HepG2 (cell line): Measurements from ENCODE around the gene CYP4V2. TPM values are rescaled to one million over a fixed set of nuclear protein-coding genes. Genes with fewer than 3 reads are reported as not detected.

Experiments
- ARID5B ChIP-seq: IDR thresholded peaks from 2 replicates; pipeline ENCODE4 v1.4.0; 2020; ENCODE audit warnings: mild to moderate bottlenecking, missing genetic modification reagents
- EP300 ChIP-seq, 3 experiments: sonication (generic) in 1 of 3; formaldehyde crosslinking in 1 of 3; IDR thresholded peaks; 2 replicates each; pipeline versions ENCODE4 v1.5.1 to v1.6.1; 2011 to 2020; ENCODE audit warnings: low read depth in 2 of 3, low read length in 2 of 3, borderline replicate concordance in 1 of 3, improper control_type of control experiment in 1 of 3, mild to moderate bottlenecking in 1 of 3, missing genetic modification reagents in 1 of 3, moderate library complexity in 1 of 3
- FOXA1 ChIP-seq, 2 experiments: fragments of 450-650 bp in 1 of 2; sonication (generic) in 1 of 2; formaldehyde crosslinking in 1 of 2; IDR thresholded peaks; 2 replicates each; pipeline versions ENCODE4 v1.4.0 to v1.6.1; 2016 to 2020; ENCODE audit warnings: missing genetic modification reagents in 1 of 2
- GATAD2A ChIP-seq: IDR thresholded peaks from 2 replicates; pipeline ENCODE4 v1.6.1; 2016
- HNF1B ChIP-seq: sonication (generic); formaldehyde crosslinking; IDR thresholded peaks from 2 replicates; pipeline ENCODE4 v1.5.1; 2020; ENCODE audit warnings: mild to moderate bottlenecking, moderate library complexity, missing genetic modification reagents
- IRF2 ChIP-seq: IDR thresholded peaks from 2 replicates; pipeline ENCODE4 v1.6.1; 2018; ENCODE audit warnings: missing genetic modification reagents, missing compliant biosample characterization
- KLF16 ChIP-seq, 2 experiments: sonication (generic) in 1 of 2; formaldehyde crosslinking in 1 of 2; IDR thresholded peaks; 2 replicates each; pipeline versions ENCODE4 v1.6.1 to v1.8.0; 2016 to 2023; ENCODE audit warnings: missing genetic modification reagents in 2 of 2, missing compliant biosample characterization in 1 of 2
- LCORL ChIP-seq, 2 experiments: fragments of 450-650 bp in 1 of 2; sonication (generic) in 1 of 2; formaldehyde crosslinking in 1 of 2; IDR thresholded peaks; 2 replicates each; pipeline versions ENCODE4 v1.5.0 to v1.6.1; 2017 to 2020; ENCODE audit warnings: antibody characterized with exemption in 1 of 2, missing genetic modification reagents in 1 of 2
- MAFK ChIP-seq, 2 experiments: IDR thresholded peaks in 1 of 2; conservative IDR thresholded peaks in 1 of 2; 2 replicates each; pipeline ENCODE4 v1.6.1; 2011; ENCODE audit warnings: improper control_type of control experiment in 2 of 2, low read length in 2 of 2
- MED1 ChIP-seq: sonication (generic); formaldehyde crosslinking; IDR thresholded peaks from 2 replicates; pipeline ENCODE4 v1.4.0; 2020; ENCODE audit warnings: missing genetic modification reagents
- SOX13 ChIP-seq, 3 experiments: fragments of 450-650 bp in 1 of 3; sonication (generic) in 1 of 3; formaldehyde crosslinking in 1 of 3; IDR thresholded peaks in 2 of 3; conservative IDR thresholded peaks in 1 of 3; 2 replicates each; pipeline versions ENCODE4 v1.5.0 to v1.6.1; 2016 to 2020; ENCODE audit warnings: antibody characterized with exemption in 1 of 3, mild to moderate bottlenecking in 1 of 3, missing compliant biosample characterization in 1 of 3, missing genetic modification reagents in 1 of 3, moderate library complexity in 1 of 3
- ZFAT ChIP-seq: sonication (generic); formaldehyde crosslinking; conservative IDR thresholded peaks from 2 replicates; pipeline ENCODE4 v1.8.1; 2023; ENCODE audit warnings: missing genetic modification reagents, inconsistent platforms
- ZFP36 ChIP-seq: fragments of 150-350 bp; IDR thresholded peaks from 2 replicates; pipeline ENCODE4 v1.6.1; 2018; ENCODE audit warnings: borderline replicate concordance, low read length, low read depth; ENCODE audit not compliant: partially characterized antibody
- ZNF761 ChIP-seq: sonication (generic); formaldehyde crosslinking; conservative IDR thresholded peaks from 2 replicates; pipeline ENCODE4 v1.4.0; 2020; ENCODE audit warnings: mild to moderate bottlenecking, missing genetic modification reagents
- ZNF772 ChIP-seq: sonication (generic); formaldehyde crosslinking; IDR thresholded peaks from 2 replicates; pipeline ENCODE4 v1.5.0; 2020; ENCODE audit warnings: mild to moderate bottlenecking, missing genetic modification reagents
- polyA plus RNA-seq, 8 experiments: library from polyadenylated mRNA; depleted of rRNA in 3 of 8; stranded (reverse) in 7 of 8; unstranded in 1 of 8; fragments of >200 nt; fragmentation: Illumina TruSeq in 4 of 8; extraction: Trizol in 4 of 8; gene quantifications; 2 replicates each; pipeline versions ENCODE4 v1.2.1 to v1.2.3, GENCODE V29; 2011 to 2016; ENCODE audit warnings: low read depth in 4 of 8, missing spikeins in 1 of 8, mixed read lengths in 1 of 8; ENCODE audit not compliant: insufficient read depth in 1 of 8
- total RNA-seq, 5 experiments: library from RNA; depleted of rRNA; stranded (reverse); fragments of >200 nt; fragmentation: Illumina TruSeq; extraction: Trizol; gene quantifications; 2 replicates each; pipeline ENCODE4 v1.2.3, GENCODE V29; 2016; ENCODE audit warnings: low read depth in 1 of 5

Gene CYP4V2
- total and polyA plus RNA-seq, 2 of the 13 experiments (the other 11 are each of a cell fraction or from before 2014, with no cell fraction given) = 4.7 to 7.2 TPM

- TF ChIP-seq EP300 (IDR thresholded peaks at IDR 0.05; ENCODE audit: low read depth in 2 of 2, low read length in 2 of 2) (peak in 1 of 2 experiments; percentile 38; a peak in 1 of 4 replicates), EP300 (CRISPR knock-in tag; IDR thresholded peaks at IDR 0.05; ENCODE audit: borderline replicate concordance) (no peak), SOX13 (IDR thresholded peaks at IDR 0.05) (no peak), SOX13 (CRISPR knock-in tag; conservative IDR thresholded peaks at IDR 0.05 in 1 of 2, IDR thresholded peaks at IDR 0.05 in 1 of 2) (peak in 1 of 2 experiments; percentile 31; a peak in 1 of 4 replicates), MED1 (CRISPR knock-in tag) (peak; percentile 44; the same call in 1 of the 2 replicates), LCORL (IDR thresholded peaks at IDR 0.05) (no peak), LCORL (CRISPR knock-in tag; IDR thresholded peaks at IDR 0.05) (peak; percentile 41; the same call in 1 of the 2 replicates), ARID5B (CRISPR knock-in tag) (peak; percentile 75), MAFK (conservative IDR thresholded peaks at IDR 0.05 in 1 of 2, IDR thresholded peaks at IDR 0.05 in 1 of 2; ENCODE audit: low read length in 2 of 2) (peak; percentile 89 to 95), GATAD2A (CRISPR knock-in tag) (peak; percentile 63), ZFAT (CRISPR knock-in tag) (no peak), FOXA1 (IDR thresholded peaks at IDR 0.05) (no peak), FOXA1 (CRISPR knock-in tag; IDR thresholded peaks at IDR 0.05) (peak; percentile 78), IRF2 (CRISPR knock-in tag) (0 out of 2 replicates have a peak, but pooled peaks have one; percentile 23), KLF16 (CRISPR knock-in tag; IDR thresholded peaks at IDR 0.05) (0 out of 4 replicates have a peak, but pooled peaks of 1 of the 2 experiments have one; percentile 43), HNF1B (CRISPR knock-in tag) (peak; percentile 47; the same call in 1 of the 2 replicates), ZFP36 (no peak), ZNF772 (CRISPR knock-in tag) (0 out of 2 replicates have a peak, but pooled peaks have one; percentile 58), ZNF761 (CRISPR knock-in tag) (no peak)
These were observed 35.9 kb downstream of the CYP4V2 start, which contains the start of gene KLKB1 (continued) for GRCh38 chr4:186227221-186227620.
